ENCODE results near the gene WNT11. TPM values are rescaled to one million over a fixed set of nuclear protein-coding genes. Genes with fewer than 3 reads are reported as not detected.

The WNT11 gene
- total RNA-seq, 1 donor: 0.36 TPM

- peak; percentile 77 for DNase-seq (ENCODE audit: insufficient read length, low spot score, missing footprints)
- TF ChIP-seq CTCF (IDR thresholded peaks at IDR 0.05; ENCODE audit: extremely low read depth, low read depth, low read length): no peak
- H3K27ac ChIP-seq (ENCODE audit: low read depth, low read length): no peak overlapping the region
- no peak overlapping the region for H3K4me2 ChIP-seq (ENCODE audit: insufficient read depth, low read length)
- no peaks in the 10 kb centered on the region for H3K36me3 ChIP-seq (ENCODE audit: insufficient read depth, low read length)
- H2AFZ ChIP-seq (ENCODE audit: low read length): no peak overlapping the region
- H3K4me1 ChIP-seq (ENCODE audit: insufficient read depth, low read length): peaks cover 3% of the 10 kb centered on the region
- no peaks in the 10 kb centered on the region for H3K79me2 ChIP-seq (ENCODE audit: insufficient read depth, low read length)
- no peaks in the 10 kb centered on the region for H3K9me3 ChIP-seq (ENCODE audit: low read depth, low read length)
- peaks cover 28% of the 10 kb centered on the region for H3K27me3 ChIP-seq (ENCODE audit: insufficient read depth, low read length)
- H3K4me3 ChIP-seq (ENCODE audit: insufficient read depth, low read length): no peak overlapping the region
- H4K20me1 ChIP-seq (ENCODE audit: insufficient read depth, low read length): no peaks in the 10 kb centered on the region
These were observed 40.8 kb upstream of the WNT11 start for GRCh38 chr11:76247091-76247490.

DNA sequence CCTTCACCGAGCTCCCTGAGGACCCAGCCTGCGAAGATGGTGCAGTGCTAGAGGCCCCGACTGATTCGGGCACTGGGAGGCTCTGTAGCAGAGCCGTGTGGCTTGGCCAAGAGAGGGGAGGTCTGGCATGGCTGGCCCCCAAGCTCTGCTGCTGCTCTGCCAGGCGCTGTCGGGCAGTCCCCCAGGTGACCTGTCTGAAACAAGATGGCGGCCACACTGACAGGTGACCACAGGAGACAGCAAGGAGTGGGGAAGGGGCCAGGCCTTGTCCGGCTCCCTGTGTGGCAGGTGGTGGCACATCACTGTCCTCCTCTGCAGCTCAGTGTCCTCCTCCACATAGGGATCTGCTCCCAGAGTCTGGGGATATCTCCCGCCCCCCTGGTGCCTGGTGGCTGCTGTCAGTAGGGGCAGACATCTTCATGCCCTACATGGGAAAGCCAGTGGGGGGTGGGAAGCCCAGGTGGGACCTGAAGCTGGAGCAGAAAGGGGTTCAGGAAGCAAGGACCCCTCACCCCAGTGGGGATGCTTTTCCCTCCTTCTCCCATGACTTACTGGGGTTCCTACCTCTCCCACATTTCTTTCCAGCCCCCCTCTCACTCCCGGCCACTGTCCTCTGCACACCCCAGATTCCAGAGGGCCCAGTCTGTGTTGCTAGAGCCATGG lies 40.1 kb upstream of the WNT11 start:
- H3K4me1 ChIP-seq (ENCODE audit: insufficient read depth, low read length): peaks cover 2% of the 10 kb centered on the region
- H4K20me1 ChIP-seq (ENCODE audit: insufficient read depth, low read length): no peaks in the 10 kb centered on the region
- no peaks in the 10 kb centered on the region for H3K9me3 ChIP-seq (ENCODE audit: low read depth, low read length)
- no peak overlapping the region for H3K4me2 ChIP-seq (ENCODE audit: insufficient read depth, low read length)
- DNase-seq (ENCODE audit: insufficient read length, low spot score, missing footprints): peak; percentile 59
- H3K27me3 ChIP-seq (ENCODE audit: insufficient read depth, low read length): peaks cover 25% of the 10 kb centered on the region
- no peak overlapping the region for H3K4me3 ChIP-seq (ENCODE audit: insufficient read depth, low read length)
- H2AFZ ChIP-seq (ENCODE audit: low read length): no peak overlapping the region
- no peak for TF ChIP-seq CTCF (IDR thresholded peaks at IDR 0.05; ENCODE audit: extremely low read depth, low read depth, low read length)
- H3K79me2 ChIP-seq (ENCODE audit: insufficient read depth, low read length): no peaks in the 10 kb centered on the region
- no peaks in the 10 kb centered on the region for H3K36me3 ChIP-seq (ENCODE audit: insufficient read depth, low read length)
- H3K27ac ChIP-seq (ENCODE audit: low read depth, low read length): no peak overlapping the region

GRCh38 chr11:76245720-76246119 lies 39.4 kb upstream of the WNT11 start:
- H3K4me3 ChIP-seq (ENCODE audit: insufficient read depth, low read length): no peak overlapping the region
- TF ChIP-seq CTCF (IDR thresholded peaks at IDR 0.05; ENCODE audit: extremely low read depth, low read depth, low read length): no peak
- H4K20me1 ChIP-seq (ENCODE audit: insufficient read depth, low read length): no peaks in the 10 kb centered on the region
- no peaks in the 10 kb centered on the region for H3K4me1 ChIP-seq (ENCODE audit: insufficient read depth, low read length)
- no peaks in the 10 kb centered on the region for H3K79me2 ChIP-seq (ENCODE audit: insufficient read depth, low read length)
- H3K27me3 ChIP-seq (ENCODE audit: insufficient read depth, low read length): peaks cover 25% of the 10 kb centered on the region
- no peaks in the 10 kb centered on the region for H3K36me3 ChIP-seq (ENCODE audit: insufficient read depth, low read length)
- peak; percentile 58 for DNase-seq (ENCODE audit: insufficient read length, low spot score, missing footprints)
- H2AFZ ChIP-seq (ENCODE audit: low read length): no peak overlapping the region
- H3K27ac ChIP-seq (ENCODE audit: low read depth, low read length): no peak overlapping the region
- H3K9me3 ChIP-seq (ENCODE audit: low read depth, low read length): no peaks in the 10 kb centered on the region
- no peak overlapping the region for H3K4me2 ChIP-seq (ENCODE audit: insufficient read depth, low read length)

DNA sequence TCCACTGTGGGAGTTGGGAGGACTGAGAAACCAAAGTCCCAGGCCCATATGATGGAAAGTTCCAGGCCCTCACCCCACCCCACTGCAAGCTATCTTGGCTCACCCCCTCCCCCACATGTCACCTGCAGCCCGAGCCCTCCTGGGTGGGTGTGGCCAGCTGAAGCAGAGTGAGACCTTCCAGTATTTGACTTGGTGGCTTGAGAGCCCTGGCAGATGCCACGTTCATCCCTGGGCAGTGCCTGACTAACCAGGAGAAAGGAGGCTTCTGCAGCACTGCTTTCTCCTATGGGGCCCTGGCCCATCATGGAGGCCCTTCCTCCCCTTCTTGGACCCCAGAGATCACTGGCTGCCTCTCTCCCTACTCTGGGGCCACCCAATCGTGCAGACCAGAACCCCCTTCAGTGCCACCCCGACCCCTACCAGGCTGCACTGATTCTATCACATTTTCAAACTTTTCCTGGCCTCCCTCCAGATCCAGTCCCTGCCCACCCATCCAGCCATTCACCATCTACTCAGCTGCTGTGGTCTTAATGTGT lies 38.1 kb upstream of the WNT11 start:
- no peak for TF ChIP-seq CTCF (IDR thresholded peaks at IDR 0.05; ENCODE audit: extremely low read depth, low read depth, low read length)
- Histone ChIP-seq H3K36me3 (ENCODE audit: insufficient read depth, low read length) (no peaks in the 10 kb centered on the region), H2AFZ (ENCODE audit: low read length) (no peak overlapping the region), H3K4me2 (ENCODE audit: insufficient read depth, low read length) (no peak overlapping the region), H3K4me1 (ENCODE audit: insufficient read depth, low read length) (no peaks in the 10 kb centered on the region), H3K9me3 (ENCODE audit: low read depth, low read length) (no peaks in the 10 kb centered on the region), H4K20me1 (ENCODE audit: insufficient read depth, low read length) (no peaks in the 10 kb centered on the region), H3K79me2 (ENCODE audit: insufficient read depth, low read length) (no peaks in the 10 kb centered on the region), H3K4me3 (ENCODE audit: insufficient read depth, low read length) (no peak overlapping the region), H3K27me3 (ENCODE audit: insufficient read depth, low read length) (peaks cover 19% of the 10 kb centered on the region), H3K27ac (ENCODE audit: low read depth, low read length) (no peak overlapping the region)
- peak; percentile 76 for DNase-seq (ENCODE audit: insufficient read length, low spot score, missing footprints)

Data from osteoblast (primary cell).